Liver (tissue), 9 donors: ENCODE data around the gene SLC41A1. TPM values are rescaled to one million over a fixed set of nuclear protein-coding genes. Genes with fewer than 3 reads are reported as not detected.
"Not testable (repeated sequence)": the region's sequence is repeated elsewhere in the genome, so short reads cannot be mapped to it uniquely, and the experiment has no call there.

ENCODE experiments used
- DNase-seq: peaks from one replicate; pipeline ENCODE4 v3.0.0-alpha.2; 2017; ENCODE audit warnings: low spot score
- H3K27ac ChIP-seq, 2 donors: one replicate each; pipeline ENCODE4 v1.7.0; 2013; ENCODE audit warnings: inconsistent platforms in 2 of 2, low read length in 2 of 2, control low read depth in 1 of 2, low read depth in 1 of 2, mild to moderate bottlenecking in 1 of 2
- H3K27me3 ChIP-seq, 4 donors: one replicate each; pipeline versions ENCODE4 v1.6.1 to v1.7.0; 2013; ENCODE audit warnings: low read length in 3 of 4, inconsistent platforms in 1 of 4, mild to moderate bottlenecking in 1 of 4, moderate library complexity in 1 of 4; ENCODE audit not compliant: control insufficient read depth in 4 of 4, insufficient read depth in 4 of 4
- H3K36me3 ChIP-seq, 4 donors: one replicate each; pipeline versions ENCODE4 v1.6.1 to v1.7.0; 2013; ENCODE audit warnings: low read length in 3 of 4, mild to moderate bottlenecking in 3 of 4, low read depth in 1 of 4, moderate library complexity in 1 of 4; ENCODE audit not compliant: control insufficient read depth in 4 of 4, insufficient read depth in 3 of 4
- H3K4me1 ChIP-seq, 4 donors: one replicate each; pipeline versions ENCODE4 v1.6.1 to v1.7.0; 2013; ENCODE audit warnings: low read length in 3 of 4, mild to moderate bottlenecking in 3 of 4, moderate library complexity in 1 of 4; ENCODE audit not compliant: control insufficient read depth in 4 of 4, insufficient read depth in 4 of 4
- H3K4me3 ChIP-seq, 3 donors: one replicate each; pipeline versions ENCODE4 v1.6.1 to v1.7.0; 2013; ENCODE audit warnings: low read length in 3 of 3, control low read depth in 1 of 3, low read depth in 1 of 3, mild to moderate bottlenecking in 1 of 3
- H3K9ac ChIP-seq, 2 donors: one replicate each; pipeline ENCODE4 v1.7.0; 2013; ENCODE audit warnings: low read length in 2 of 2, mild to moderate bottlenecking in 2 of 2, moderate library complexity in 2 of 2, control low read depth in 1 of 2, low read depth in 1 of 2
- H3K9me3 ChIP-seq, 4 donors: one replicate each; pipeline versions ENCODE4 v1.6.1 to v1.7.0; 2013; ENCODE audit warnings: low read length in 3 of 4; ENCODE audit not compliant: control insufficient read depth in 4 of 4
- EGR1 ChIP-seq, 2 donors: IDR thresholded peaks; 2 replicates each; pipeline ENCODE4 v1.6.1; 2016 to 2018; ENCODE audit warnings: antibody characterized with exemption in 2 of 2, low read depth in 2 of 2
- GABPA ChIP-seq, 2 donors: IDR thresholded peaks in 1 of 2; conservative IDR thresholded peaks in 1 of 2; 2 replicates each; pipeline ENCODE4 v1.6.1; 2016; ENCODE audit warnings: antibody characterized with exemption in 2 of 2, mild to moderate bottlenecking in 1 of 2, moderate library complexity in 1 of 2
- HNF4A ChIP-seq, 2 donors: conservative IDR thresholded peaks; 2 replicates each; pipeline ENCODE4 v1.6.1; 2016; ENCODE audit warnings: antibody characterized with exemption in 2 of 2, mild to moderate bottlenecking in 2 of 2
- HNF4G ChIP-seq: IDR thresholded peaks from 2 replicates; pipeline ENCODE4 v1.6.1; 2016; ENCODE audit warnings: antibody characterized with exemption
- JUND ChIP-seq, 2 donors: IDR thresholded peaks; 2 replicates each; pipeline ENCODE4 v1.6.1; 2016; ENCODE audit warnings: antibody characterized with exemption in 2 of 2
- MAX ChIP-seq: IDR thresholded peaks from 2 replicates; pipeline ENCODE4 v1.6.1; 2016; ENCODE audit warnings: antibody characterized with exemption
- NR2F2 ChIP-seq: IDR thresholded peaks from 2 replicates; pipeline ENCODE4 v1.6.1; 2016; ENCODE audit warnings: antibody characterized with exemption
- RAD21 ChIP-seq, 2 donors: IDR thresholded peaks; 2 replicates each; pipeline ENCODE4 v1.6.1; 2016; ENCODE audit warnings: antibody characterized with exemption in 2 of 2, mild to moderate bottlenecking in 2 of 2
- SP1 ChIP-seq: IDR thresholded peaks from 2 replicates; pipeline ENCODE4 v1.6.1; 2018; ENCODE audit warnings: antibody characterized with exemption, mild to moderate bottlenecking
- TAF1 ChIP-seq: conservative IDR thresholded peaks from 2 replicates; pipeline ENCODE4 v1.6.1; 2016; ENCODE audit warnings: antibody characterized with exemption, mild to moderate bottlenecking
- YY1 ChIP-seq: IDR thresholded peaks from 2 replicates; pipeline ENCODE4 v1.6.1; 2016; ENCODE audit warnings: antibody characterized with exemption, mild to moderate bottlenecking
- ZBTB33 ChIP-seq: IDR thresholded peaks from 2 replicates; pipeline ENCODE4 v1.6.1; 2016; ENCODE audit warnings: antibody characterized with exemption
- WGBS: extraction: QIAGEN DNeasy Blood & Tissue Kit; methylation state at CpG from one replicate; pipeline ENCODE4 v1.1.7; 2013; 5-methylcytosine and 5-hydroxymethylcytosine counted together
- polyA plus RNA-seq, 2 donors: library from polyadenylated mRNA; stranded (reverse) in 1 of 2; unstranded in 1 of 2; fragments of 200-250 nt in 1 of 2; fragments of >200 nt in 1 of 2; fragmentation: Nextera tagmentation in 1 of 2; extraction: Ambion mirVana in 1 of 2; gene quantifications; one replicate each; pipeline versions ENCODE4 v1.2.1 to v1.2.3, GENCODE V29; 2013 to 2015
- total RNA-seq, 2 donors: library from RNA; depleted of rRNA; stranded (reverse); fragments of >200 nt; gene quantifications; one replicate each; pipeline ENCODE4 v1.2.3, GENCODE V29; 2014
- TF ChIP-seq, protein P1 (sequence below): fragments of 150-350 bp; IDR thresholded peaks from 2 replicates; pipeline ENCODE4 v1.5.1; 2017; ENCODE audit warnings: improper control_type of control experiment, low read depth, low read length; ENCODE audit not compliant: missing input control
- TF ChIP-seq, protein P2 (sequence below): IDR thresholded peaks from 2 replicates; pipeline ENCODE4 v1.6.1; 2016; ENCODE audit warnings: antibody characterized with exemption, mild to moderate bottlenecking
- donor health status: healthy.
- donor health status: healthy.
- donor health status: healthy.
- donor health status: healthy.
- donor health status: healthy.

Gene SLC41A1
- total and polyA plus RNA-seq, 4 donors = 2.6 to 9.1 (median 4.1) TPM

DNA sequence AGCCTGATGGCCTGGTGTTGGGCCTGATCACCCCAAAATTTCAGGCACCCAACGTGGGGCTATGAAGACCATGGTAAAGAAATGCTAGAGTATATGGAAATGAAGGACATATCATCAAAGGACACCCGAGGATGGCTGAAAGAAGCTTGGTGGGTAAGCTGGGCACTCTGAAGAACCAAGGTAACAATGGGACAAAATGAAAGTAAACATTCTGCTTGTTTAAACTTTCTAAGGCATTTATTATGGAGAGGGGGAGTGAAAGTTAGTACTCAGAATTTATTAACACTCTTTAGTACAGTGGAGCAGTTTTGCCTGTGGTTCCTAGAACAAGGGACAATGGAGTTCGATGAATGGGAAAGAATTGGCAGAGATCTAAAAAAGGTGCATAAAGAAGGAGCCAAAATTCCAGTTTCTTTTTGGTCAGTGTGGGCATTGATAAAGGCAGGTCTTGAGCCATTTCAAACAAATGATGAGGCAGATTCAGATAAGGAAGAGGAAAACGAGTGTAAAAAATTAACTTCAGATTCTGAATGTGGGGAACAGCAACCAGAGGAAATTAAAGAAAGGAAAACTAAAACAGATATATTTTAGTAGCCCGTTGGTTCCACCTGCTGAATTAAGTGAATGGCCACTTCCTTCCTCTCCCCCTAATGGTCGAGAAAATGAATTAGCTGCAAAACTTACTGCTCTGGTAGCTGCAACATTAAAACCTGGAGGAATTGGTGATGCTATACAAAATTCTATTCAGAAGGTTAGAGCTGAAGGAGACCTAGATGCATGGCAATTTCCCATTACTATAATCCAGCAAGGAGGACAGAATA lies 45.4 kb upstream of the SLC41A1 start:
- Histone ChIP-seq H3K27me3 (no peaks in the 10 kb centered on the region), H3K9ac (no peak overlapping the region), H3K4me1 (peaks cover 0 to 7% (median 2%) of the 10 kb centered on the region in 4 donors), H3K9me3 (no peaks in the 10 kb centered on the region), H3K27ac (no peak overlapping the region), H3K4me3 (no peak overlapping the region), H3K36me3 (no peaks in the 10 kb centered on the region)
- TF ChIP-seq YY1 = no peak
- peak; percentile 35 to 48 for TF ChIP-seq RAD21 (IDR thresholded peaks at IDR 0.05)
- no peak for TF ChIP-seq HNF4A (conservative IDR thresholded peaks at IDR 0.05)
- TF ChIP-seq TAF1 = no peak
- TF ChIP-seq, protein P1, sequence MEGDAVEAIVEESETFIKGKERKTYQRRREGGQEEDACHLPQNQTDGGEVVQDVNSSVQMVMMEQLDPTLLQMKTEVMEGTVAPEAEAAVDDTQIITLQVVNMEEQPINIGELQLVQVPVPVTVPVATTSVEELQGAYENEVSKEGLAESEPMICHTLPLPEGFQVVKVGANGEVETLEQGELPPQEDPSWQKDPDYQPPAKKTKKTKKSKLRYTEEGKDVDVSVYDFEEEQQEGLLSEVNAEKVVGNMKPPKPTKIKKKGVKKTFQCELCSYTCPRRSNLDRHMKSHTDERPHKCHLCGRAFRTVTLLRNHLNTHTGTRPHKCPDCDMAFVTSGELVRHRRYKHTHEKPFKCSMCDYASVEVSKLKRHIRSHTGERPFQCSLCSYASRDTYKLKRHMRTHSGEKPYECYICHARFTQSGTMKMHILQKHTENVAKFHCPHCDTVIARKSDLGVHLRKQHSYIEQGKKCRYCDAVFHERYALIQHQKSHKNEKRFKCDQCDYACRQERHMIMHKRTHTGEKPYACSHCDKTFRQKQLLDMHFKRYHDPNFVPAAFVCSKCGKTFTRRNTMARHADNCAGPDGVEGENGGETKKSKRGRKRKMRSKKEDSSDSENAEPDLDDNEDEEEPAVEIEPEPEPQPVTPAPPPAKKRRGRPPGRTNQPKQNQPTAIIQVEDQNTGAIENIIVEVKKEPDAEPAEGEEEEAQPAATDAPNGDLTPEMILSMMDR = peak; percentile 5
- TF ChIP-seq GABPA (IDR thresholded peaks at IDR 0.05 in 1 of 2, conservative IDR thresholded peaks at IDR 0.05 in 1 of 2) = no peak
- TF ChIP-seq NR2F2 = no peak
- TF ChIP-seq, protein P2, sequence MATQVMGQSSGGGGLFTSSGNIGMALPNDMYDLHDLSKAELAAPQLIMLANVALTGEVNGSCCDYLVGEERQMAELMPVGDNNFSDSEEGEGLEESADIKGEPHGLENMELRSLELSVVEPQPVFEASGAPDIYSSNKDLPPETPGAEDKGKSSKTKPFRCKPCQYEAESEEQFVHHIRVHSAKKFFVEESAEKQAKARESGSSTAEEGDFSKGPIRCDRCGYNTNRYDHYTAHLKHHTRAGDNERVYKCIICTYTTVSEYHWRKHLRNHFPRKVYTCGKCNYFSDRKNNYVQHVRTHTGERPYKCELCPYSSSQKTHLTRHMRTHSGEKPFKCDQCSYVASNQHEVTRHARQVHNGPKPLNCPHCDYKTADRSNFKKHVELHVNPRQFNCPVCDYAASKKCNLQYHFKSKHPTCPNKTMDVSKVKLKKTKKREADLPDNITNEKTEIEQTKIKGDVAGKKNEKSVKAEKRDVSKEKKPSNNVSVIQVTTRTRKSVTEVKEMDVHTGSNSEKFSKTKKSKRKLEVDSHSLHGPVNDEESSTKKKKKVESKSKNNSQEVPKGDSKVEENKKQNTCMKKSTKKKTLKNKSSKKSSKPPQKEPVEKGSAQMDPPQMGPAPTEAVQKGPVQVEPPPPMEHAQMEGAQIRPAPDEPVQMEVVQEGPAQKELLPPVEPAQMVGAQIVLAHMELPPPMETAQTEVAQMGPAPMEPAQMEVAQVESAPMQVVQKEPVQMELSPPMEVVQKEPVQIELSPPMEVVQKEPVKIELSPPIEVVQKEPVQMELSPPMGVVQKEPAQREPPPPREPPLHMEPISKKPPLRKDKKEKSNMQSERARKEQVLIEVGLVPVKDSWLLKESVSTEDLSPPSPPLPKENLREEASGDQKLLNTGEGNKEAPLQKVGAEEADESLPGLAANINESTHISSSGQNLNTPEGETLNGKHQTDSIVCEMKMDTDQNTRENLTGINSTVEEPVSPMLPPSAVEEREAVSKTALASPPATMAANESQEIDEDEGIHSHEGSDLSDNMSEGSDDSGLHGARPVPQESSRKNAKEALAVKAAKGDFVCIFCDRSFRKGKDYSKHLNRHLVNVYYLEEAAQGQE = no peak
- WGBS = 44% methylated on average over 6 of the region's 6 CpGs
- no peak for DNase-seq

GRCh38 chr1:205857501-205857900 lies 44.5 kb upstream of the SLC41A1 start:
- not testable (repeated sequence) for H3K9me3 ChIP-seq, H3K4me1 ChIP-seq, H3K4me3 ChIP-seq, H3K36me3 ChIP-seq, DNase-seq, H3K27ac ChIP-seq, H3K27me3 ChIP-seq, H3K9ac ChIP-seq
- WGBS = 78% methylated on average over 2 of the region's 2 CpGs

GRCh38 chr1:205856433-205856832 lies 43.4 kb upstream of the SLC41A1 start:
- H3K9ac ChIP-seq = no peak overlapping the region
- H3K27me3 ChIP-seq = no peaks in the 10 kb centered on the region
- no peak overlapping the region for H3K4me3 ChIP-seq
- no peaks in the 10 kb centered on the region for H3K36me3 ChIP-seq
- H3K9me3 ChIP-seq = no peaks in the 10 kb centered on the region
- H3K27ac ChIP-seq = no peak overlapping the region
- no peak for DNase-seq
- peaks cover 0 to 7% (median 2%) of the 10 kb centered on the region in 4 donors for H3K4me1 ChIP-seq
- TF ChIP-seq MAX (no peak), EGR1 (IDR thresholded peaks at IDR 0.05; ENCODE audit: low read depth in 2 of 2) (no peak), HNF4A (conservative IDR thresholded peaks at IDR 0.05) (no peak), HNF4G (no peak), GABPA (IDR thresholded peaks at IDR 0.05 in 1 of 2, conservative IDR thresholded peaks at IDR 0.05 in 1 of 2) (no peak), SP1 (no peak), RAD21 (IDR thresholded peaks at IDR 0.05) (no peak), JUND (IDR thresholded peaks at IDR 0.05) (no peak), YY1 (no peak), ZBTB33 (no peak), TAF1 (no peak), NR2F2 (no peak)
- TF ChIP-seq, protein P2 = no peak
